Ovary (tissue), 9 donors: ENCODE results near the gene ODAM. TPM values are rescaled to one million over a fixed set of nuclear protein-coding genes. Genes with fewer than 3 reads are reported as not detected.
"Not testable (repeated sequence)": the region's sequence is repeated elsewhere in the genome, so short reads cannot be mapped to it uniquely, and the experiment has no call there.

Source experiments
- DNase-seq, 5 donors: peaks; one replicate each; pipeline ENCODE4 v3.0.0-alpha.2; 2019 to 2020
- H3K27ac ChIP-seq, 2 donors: fragments of 200-600 bp; one replicate each; pipeline versions ENCODE4 v1.5.1 to v1.8.0; 2019 to 2022
- H3K27me3 ChIP-seq: fragments of 200-600 bp; one replicate; pipeline ENCODE4 v1.8.0; 2022
- H3K36me3 ChIP-seq: fragments of 200-600 bp; sonication (generic); one replicate; pipeline ENCODE4 v1.5.1; 2019
- H3K4me1 ChIP-seq: one replicate; pipeline ENCODE4 v1.8.1; 2013; ENCODE audit warnings: mild to moderate bottlenecking, moderate library complexity; ENCODE audit not compliant: insufficient read depth
- H3K4me3 ChIP-seq: fragments of 200-600 bp; sonication (generic); one replicate; pipeline ENCODE4 v1.5.1; 2017
- H3K9me3 ChIP-seq, 2 donors: fragments of 200-600 bp in 1 of 2; sonication (generic) in 1 of 2; one replicate each; pipeline versions ENCODE4 v1.5.1 to v1.8.1; 2013 to 2019; ENCODE audit warnings: mild to moderate bottlenecking in 1 of 2, moderate library complexity in 1 of 2
- CTCF ChIP-seq, 3 donors: fragments of 450-650 bp in 2 of 3; fragments of 200-600 bp in 1 of 3; IDR thresholded peaks; one replicate each; pipeline versions ENCODE4 v1.5.1 to v1.8.0; 2016 to 2022; ENCODE audit warnings: antibody characterized with exemption in 3 of 3, mild to moderate bottlenecking in 1 of 3
- EP300 ChIP-seq: sonication (generic); formaldehyde crosslinking; IDR thresholded peaks from one replicate; pipeline ENCODE4 v1.6.1; 2017; ENCODE audit warnings: antibody characterized with exemption
- POLR2A ChIP-seq: fragments of 450-650 bp; IDR thresholded peaks from one replicate; pipeline ENCODE4 v1.6.1; 2017; ENCODE audit warnings: antibody characterized with exemption, mild to moderate bottlenecking, moderate library complexity
- WGBS, 3 donors: extraction: QIAGEN DNeasy Blood & Tissue Kit in 1 of 3; methylation state at CpG; one replicate each; pipeline versions ENCODE4 v1.1.5 to v1.1.7; 2013 to 2017; 5-methylcytosine and 5-hydroxymethylcytosine counted together
- intact Hi-C, 4 donors: fragments of 100-400 bp; cut with DNase I; formaldehyde crosslinking; loops; one replicate each; pipeline versions ENCODE4 v1.11.0 to v1.15.1; 2022 to 2023
- polyA plus RNA-seq, 2 donors: library from polyadenylated mRNA; stranded (reverse); fragments of 200-250 nt in 1 of 2; fragments of 350-450 nt in 1 of 2; fragmentation: Illumina TruSeq in 1 of 2; extraction: RNeasy Lipid Tissue Mini Kit (QIAGEN cat#74804) in 1 of 2; gene quantifications; one replicate each; pipeline ENCODE4 v1.2.3, GENCODE V29; 2013 to 2014
- total RNA-seq, 7 donors: library from RNA; depleted of rRNA in 2 of 7; stranded (reverse); fragments of >200 nt in 2 of 7; fragmentation: NEBNext Ultra II Directional in 3 of 7; extraction: Animal tissue kit (Norgen Biotek cat#: 25700) in 3 of 7; gene quantifications; one replicate each; pipeline versions ENCODE4 v1.1.0 to v1.2.4, GENCODE V29; 2016 to 2023
- donor health status: DM: no; HTN: no; CAD: no; lungs with moderate emphysema.
- donor health status: DM: no; HTN: no; CAD: no.
- donor health status: Bipolar disorder and iron deficiency.
- donor health status: DM: yes; HTN: yes; CAD: no.
- donor health status: DM: no; HTN: no; CAD: no.
- donor health status: DM: yes; HTN: yes; CAD: no.

ODAM gene
- total and polyA plus RNA-seq, 9 donors = 1.8 TPM; not detected in 8

GRCh38 chr4:70236125-70236524, 40.6 kb downstream of the ODAM start:
- 51 to 92% (median 61%) methylated on average over 1 of the region's 1 CpG for WGBS, 3 donors
- H3K4me3 ChIP-seq = no peak overlapping the region
- no peak for TF ChIP-seq CTCF (IDR thresholded peaks at IDR 0.05)
- TF ChIP-seq POLR2A = no peak
- no peak for TF ChIP-seq EP300
- H3K27me3 ChIP-seq = no peaks in the 10 kb centered on the region
- intact Hi-C loops = no loop called here
- no peak for DNase-seq
- H3K4me1 ChIP-seq = no peaks in the 10 kb centered on the region
- H3K36me3 ChIP-seq = no peaks in the 10 kb centered on the region
- H3K9me3 ChIP-seq = no peaks in the 10 kb centered on the region
- no peak overlapping the region for H3K27ac ChIP-seq

- no peaks in the 10 kb centered on the region for H3K9me3 ChIP-seq
- TF ChIP-seq EP300 (no peak), POLR2A (no peak), CTCF (IDR thresholded peaks at IDR 0.05) (no peak)
Observed at GRCh38 chr4:70239131-70239883, 43.8 kb downstream of the ODAM start.

GRCh38 chr4:70239884-70240591, 44.5 kb downstream of the ODAM start:
- DNase-seq = no peak
- H3K27ac ChIP-seq = no peak overlapping the region
- H3K9me3 ChIP-seq = no peaks in the 10 kb centered on the region
- WGBS, 3 donors = 67 to 73% (median 67%) methylated on average over 5 of the region's 5 CpGs
- H3K36me3 ChIP-seq = no peaks in the 10 kb centered on the region
- no peaks in the 10 kb centered on the region for H3K27me3 ChIP-seq
- H3K4me3 ChIP-seq = no peak overlapping the region
- intact Hi-C loops = no loop called here
- H3K4me1 ChIP-seq = no peaks in the 10 kb centered on the region
- TF ChIP-seq EP300 (no peak), POLR2A (no peak), CTCF (IDR thresholded peaks at IDR 0.05) (no peak)

More at GRCh38 chr4:70239131-70239883, 43.8 kb downstream of the ODAM start:
- H3K4me1 ChIP-seq = no peaks in the 10 kb centered on the region
- intact Hi-C loops = no loop called here
- WGBS, 3 donors = 36 to 51% (median 49%) methylated on average over 3 of the region's 3 CpGs
- H3K27ac ChIP-seq = no peak overlapping the region
- DNase-seq = no peak
- no peaks in the 10 kb centered on the region for H3K36me3 ChIP-seq
- no peak overlapping the region for H3K4me3 ChIP-seq
- H3K27me3 ChIP-seq = no peaks in the 10 kb centered on the region

GRCh38 chr4:70242297-70242696, 46.8 kb downstream of the ODAM start, which contains the start of gene CSN3:
TSS of gene CSN3 (plus strand) at chr4:70242597. CDS start at chr4:70244820, 2,223 bp downstream.
- DNase-seq, H3K36me3 ChIP-seq, H3K4me1 ChIP-seq, intact Hi-C loops, H3K9me3 ChIP-seq, H3K27me3 ChIP-seq, H3K4me3 ChIP-seq, H3K27ac ChIP-seq: not testable (repeated sequence)
- 85 to 92% (median 88%) methylated on average over 3 of the region's 3 CpGs for WGBS, 3 donors

- no peak for DNase-seq
- TF ChIP-seq POLR2A = no peak
- TF ChIP-seq CTCF (IDR thresholded peaks at IDR 0.05) = no peak
- TF ChIP-seq EP300 = no peak
- no peaks in the 10 kb centered on the region for H3K4me1 ChIP-seq
- H3K27ac ChIP-seq = no peak overlapping the region
- WGBS, 3 donors = 68 to 85% (median 71%) methylated on average over 4 of the region's 4 CpGs
- intact Hi-C loops = no loop called here
- no peak overlapping the region for H3K4me3 ChIP-seq
- H3K27me3 ChIP-seq = peaks cover 3% of the 10 kb centered on the region
- H3K36me3 ChIP-seq = no peaks in the 10 kb centered on the region
- H3K9me3 ChIP-seq = no peaks in the 10 kb centered on the region
Observed at GRCh38 chr4:70243091-70243490, 47.6 kb downstream of the ODAM start.
